Measurements from ENCODE around the gene CSHL1.
"Not testable (repeated sequence)": the region's sequence is repeated elsewhere in the genome, so short reads cannot be mapped to it uniquely, and the experiment has no call there.

The CSHL1 gene

DNA sequence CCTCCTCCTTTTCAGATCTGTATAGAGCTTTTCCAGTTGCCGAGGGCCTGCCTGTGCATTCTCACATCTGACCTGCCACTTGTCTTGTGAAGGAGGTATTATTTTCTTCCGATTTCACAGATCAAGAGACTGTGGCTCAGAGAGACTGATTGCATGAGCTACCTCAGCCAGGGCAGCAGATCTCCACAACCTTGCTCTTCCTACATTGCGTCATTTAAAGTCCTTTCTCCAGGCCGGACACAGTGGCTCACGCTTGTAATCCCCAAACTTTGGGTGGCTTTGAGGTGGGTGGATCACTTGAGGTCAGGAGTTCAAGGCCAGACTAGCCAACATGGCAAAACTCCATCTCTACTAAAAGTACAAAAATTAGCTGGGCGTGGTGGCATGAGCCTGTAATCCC is 9.0 kb upstream of the CSHL1 start:
- in situ Hi-C loops (cut with HindIII; ENCODE audit: low sequenced_read_pairs), result loop anchor here (10.0 kb wide), 1 partner anchor 95 kb away; no protein-coding TSS in a partner anchor

DNA sequence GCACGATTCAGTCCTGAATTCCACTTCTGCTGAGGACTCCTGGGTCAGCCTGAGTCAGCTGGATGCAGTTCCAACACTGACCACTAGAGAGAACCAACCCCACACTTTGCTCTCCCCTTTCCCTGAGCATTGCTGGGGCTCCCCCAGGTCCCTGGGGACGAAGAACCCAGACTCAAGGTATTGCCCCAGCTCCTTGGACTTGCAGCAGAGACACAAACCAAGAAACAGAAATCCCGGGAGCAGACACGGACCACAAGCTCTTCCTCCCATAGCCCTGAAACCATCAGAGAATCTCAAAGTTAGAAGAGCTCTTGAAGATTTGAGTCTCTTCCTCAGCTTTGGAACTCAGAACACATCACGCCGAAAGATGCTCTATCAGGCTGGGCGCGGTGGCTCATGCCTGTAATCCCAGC is 8.3 kb upstream of the CSHL1 start:
- in situ Hi-C loops (cut with HindIII; ENCODE audit: low sequenced_read_pairs), result no loop called here

DNA sequence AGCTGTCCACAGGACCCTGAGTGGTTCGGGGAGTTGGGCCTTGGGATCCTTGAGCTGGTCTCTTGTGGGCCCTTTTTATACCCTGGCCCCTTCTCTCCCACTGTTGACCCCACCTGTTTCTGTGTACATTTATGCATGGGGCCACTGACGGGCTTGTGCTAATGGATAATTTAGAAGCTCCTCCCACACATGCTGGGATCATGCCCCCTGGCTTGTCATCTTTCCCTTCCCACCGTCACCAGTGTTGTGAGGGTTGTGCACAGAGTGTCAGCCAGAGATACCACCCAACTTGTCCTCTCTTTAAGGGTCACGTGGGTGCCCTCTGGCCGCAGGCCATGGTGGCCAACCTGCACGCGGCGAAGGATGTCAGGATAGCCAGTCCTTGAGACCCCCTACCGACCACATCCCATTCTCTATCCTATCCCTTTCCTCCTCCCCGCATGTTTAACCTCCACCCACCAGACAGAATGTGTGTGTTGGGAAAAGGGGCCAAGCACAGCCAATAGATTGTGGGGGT is 7.8 kb upstream of the CSHL1 start, which contains the start of gene GH1:
TSS of gene GH1 (minus strand) at position 51 of the 517 bp plus-strand sequence. CDS start 63 bp downstream, outside the sequence.
- in situ Hi-C loops (cut with HindIII; ENCODE audit: low sequenced_read_pairs), result not testable (repeated sequence)

DNA sequence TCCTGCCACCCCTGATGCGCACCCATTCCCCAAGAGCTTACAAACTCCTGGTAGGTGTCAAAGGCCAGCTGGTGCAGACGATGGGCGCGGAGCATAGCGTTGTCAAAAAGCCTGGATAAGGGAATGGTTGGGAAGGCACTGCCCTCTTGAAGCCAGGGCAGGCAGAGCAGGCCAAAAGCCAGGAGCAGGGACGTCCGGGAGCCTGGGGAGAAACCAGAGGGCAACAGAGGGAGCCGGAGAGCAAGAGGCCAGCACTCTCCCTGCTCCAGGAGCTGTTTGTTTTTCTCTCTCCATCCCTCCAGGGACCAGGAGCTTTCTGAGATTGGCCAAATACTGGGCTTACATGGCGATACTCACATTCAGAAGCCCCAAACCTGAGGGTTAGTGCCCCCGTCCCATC is 7.2 kb upstream of the CSHL1 start:
- in situ Hi-C loops (cut with HindIII; ENCODE audit: low sequenced_read_pairs), result no loop called here

DNA sequence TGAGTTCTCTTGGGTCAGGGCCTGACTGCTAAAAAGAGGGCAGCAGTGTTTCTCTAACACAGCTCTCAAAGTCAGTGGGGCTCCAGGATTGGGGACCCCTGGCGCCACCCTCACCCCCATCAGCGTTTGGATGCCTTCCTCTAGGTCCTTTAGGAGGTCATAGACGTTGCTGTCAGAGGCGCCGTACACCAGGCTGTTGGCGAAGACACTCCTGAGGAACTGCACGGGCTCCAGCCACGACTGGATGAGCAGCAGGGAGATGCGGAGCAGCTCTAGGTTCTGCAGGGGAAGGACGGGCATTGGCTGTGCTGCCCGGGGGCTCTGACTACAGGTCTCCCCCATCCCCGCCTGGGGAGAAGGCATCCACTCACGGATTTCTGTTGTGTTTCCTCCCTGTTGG is 6.6 kb upstream of the CSHL1 start:
- in situ Hi-C loops (cut with HindIII; ENCODE audit: low sequenced_read_pairs), result no loop called here

DNA sequence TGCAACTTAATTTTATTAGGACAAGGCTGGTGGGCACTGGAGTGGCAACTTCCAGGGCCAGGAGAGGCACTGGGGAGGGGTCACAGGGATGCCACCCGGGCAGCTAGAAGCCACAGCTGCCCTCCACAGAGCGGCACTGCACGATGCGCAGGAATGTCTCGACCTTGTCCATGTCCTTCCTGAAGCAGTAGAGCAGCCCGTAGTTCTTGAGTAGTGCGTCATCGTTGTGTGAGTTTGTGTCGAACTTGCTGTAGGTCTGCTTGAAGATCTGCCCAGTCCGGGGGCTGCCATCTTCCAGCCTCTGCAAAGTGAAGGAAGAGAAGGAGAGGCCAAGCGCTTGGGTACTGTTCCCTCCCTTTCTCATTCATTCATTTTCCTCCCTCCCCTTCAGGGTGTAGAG is 6.1 kb upstream of the CSHL1 start:
- in situ Hi-C loops (cut with HindIII; ENCODE audit: low sequenced_read_pairs), result not testable (repeated sequence)

DNA sequence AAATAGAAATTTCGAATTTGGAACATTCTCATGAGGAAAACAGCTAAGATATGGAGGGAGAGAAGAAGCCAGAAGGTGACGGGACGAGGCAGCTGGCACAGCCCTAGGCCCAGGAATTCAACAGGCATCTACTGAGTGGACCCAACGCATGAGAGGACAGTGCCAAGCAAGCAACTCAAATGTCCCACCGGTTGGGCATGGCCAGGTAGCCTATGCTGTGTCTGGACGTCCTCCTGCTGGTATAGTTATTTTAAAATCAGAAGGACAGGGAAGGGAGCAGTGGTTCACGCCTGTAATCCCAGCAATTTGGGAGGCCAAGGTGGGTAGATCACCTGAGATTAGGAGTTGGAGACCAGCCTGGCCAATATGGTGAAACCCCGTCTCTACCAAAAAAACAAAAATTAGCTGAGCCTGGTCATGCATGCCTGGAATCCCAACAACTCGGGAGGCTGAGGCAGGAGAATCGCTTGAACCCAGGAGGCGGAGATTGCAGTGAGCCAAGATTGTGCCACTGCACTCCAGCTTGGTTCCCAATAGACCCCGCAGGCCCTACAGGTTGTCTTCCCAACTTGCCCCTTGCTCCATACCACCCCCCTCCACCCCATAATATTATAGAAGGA is 5.6 kb upstream of the CSHL1 start:
- in situ Hi-C loops (cut with HindIII; ENCODE audit: low sequenced_read_pairs), result no loop called here

DNA sequence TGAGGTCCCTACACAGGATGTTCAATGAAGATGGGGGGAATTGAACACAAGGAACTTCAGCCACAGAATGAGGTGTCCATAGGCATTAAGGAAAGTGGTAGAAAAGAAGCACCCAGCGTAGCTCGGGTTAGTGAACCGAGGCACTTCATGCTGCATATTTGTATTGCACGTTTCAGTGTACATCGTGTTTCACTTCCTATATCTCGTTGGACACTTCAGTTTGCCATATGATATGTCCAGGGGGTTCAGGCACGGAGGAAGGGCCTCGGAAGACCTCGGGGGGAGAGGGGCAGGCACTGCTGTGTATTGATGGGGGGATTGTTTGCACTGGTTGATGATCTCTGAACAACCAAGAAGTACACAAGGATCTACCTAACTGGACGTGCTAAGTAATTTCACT is 4.7 kb upstream of the CSHL1 start:
- in situ Hi-C loops (cut with HindIII; ENCODE audit: low sequenced_read_pairs), result not testable (repeated sequence)

DNA sequence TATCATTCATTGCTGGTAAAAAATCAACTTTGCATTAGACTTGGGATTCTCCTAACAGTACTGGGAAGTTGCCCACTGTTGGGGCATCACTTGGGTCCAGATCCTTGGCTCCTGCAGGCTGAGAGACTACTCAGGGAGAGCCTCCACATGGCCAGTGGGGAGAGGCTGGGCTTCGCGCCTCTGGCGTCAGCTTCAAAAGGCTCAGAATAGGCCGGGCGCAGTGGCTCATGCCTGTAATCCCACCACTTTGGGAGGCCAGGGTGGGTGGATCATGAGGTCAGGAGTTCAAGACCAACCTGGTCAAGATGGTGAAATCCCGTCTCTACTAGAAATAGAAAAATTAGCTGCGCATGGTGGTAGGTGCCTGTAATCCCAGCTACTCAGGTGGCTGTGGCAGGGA is 3.4 kb upstream of the CSHL1 start:
- in situ Hi-C loops (cut with HindIII; ENCODE audit: low sequenced_read_pairs), result no loop called here

DNA sequence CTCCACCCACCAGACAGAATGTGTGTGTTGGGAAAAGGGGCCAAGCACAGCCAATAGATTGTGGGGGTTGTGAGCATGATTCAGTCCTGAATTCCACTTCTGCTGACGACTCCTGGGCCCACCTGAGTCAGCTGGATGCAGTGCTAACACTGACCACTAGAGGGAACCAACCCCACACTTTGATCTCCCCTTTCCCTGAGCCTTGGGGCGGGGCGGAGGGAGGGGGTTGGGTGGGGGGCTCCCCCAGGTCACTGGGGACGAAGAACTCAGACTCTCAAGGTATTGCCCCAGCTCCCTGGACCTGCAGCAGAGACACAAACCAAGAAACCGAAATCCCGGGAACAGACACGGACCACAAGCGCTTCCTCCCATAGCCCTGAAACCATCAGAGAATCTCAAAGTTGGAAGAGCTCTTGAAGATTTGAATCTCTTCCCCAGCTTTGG is 621 bp upstream of the CSHL1 start:
- in situ Hi-C loops (cut with HindIII; ENCODE audit: low sequenced_read_pairs), result no loop called here

DNA sequence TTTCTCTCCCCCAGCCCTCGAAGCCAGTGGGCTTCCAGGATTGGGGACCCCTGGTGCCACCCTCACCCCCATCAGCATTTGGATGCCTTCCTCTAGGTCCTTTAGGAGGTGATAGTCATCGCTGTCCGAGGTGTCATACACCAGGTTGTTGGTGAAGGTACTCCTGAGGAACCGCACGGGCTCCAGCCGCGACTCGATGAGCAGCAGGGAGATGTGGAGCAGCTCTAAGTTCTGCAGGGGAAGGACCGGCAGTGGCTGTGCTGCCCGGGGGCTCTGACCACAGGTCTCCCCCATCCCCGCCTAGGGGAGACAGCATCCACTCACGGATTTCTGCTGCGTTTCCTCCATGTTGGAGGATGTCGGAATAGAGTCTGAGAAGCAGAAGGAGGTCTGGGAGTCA is 962 bp downstream of the CSHL1 start:
- in situ Hi-C loops (cut with HindIII; ENCODE audit: low sequenced_read_pairs), result no loop called here

DNA sequence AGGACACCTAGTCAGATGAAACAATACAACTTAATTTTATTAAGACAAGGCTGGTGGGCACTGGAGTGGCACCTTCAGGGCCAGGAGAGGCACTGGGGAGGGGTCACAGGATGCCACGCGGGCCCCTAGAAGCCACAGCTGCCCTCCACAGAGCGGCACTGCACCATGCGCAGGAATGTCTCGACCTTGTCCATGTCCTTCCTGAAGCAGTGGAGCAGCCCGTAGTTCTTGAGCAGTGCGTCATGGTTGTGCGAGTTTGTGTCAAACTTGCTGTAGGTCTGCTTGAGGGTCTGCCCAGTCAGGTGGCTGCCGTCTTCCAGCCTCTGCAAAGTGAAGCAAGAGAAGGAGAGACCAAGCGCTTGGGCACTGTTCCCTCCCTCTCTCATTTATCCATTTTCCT is 1.5 kb downstream of the CSHL1 start:
- in situ Hi-C loops (cut with HindIII; ENCODE audit: low sequenced_read_pairs), result not testable (repeated sequence)

DNA sequence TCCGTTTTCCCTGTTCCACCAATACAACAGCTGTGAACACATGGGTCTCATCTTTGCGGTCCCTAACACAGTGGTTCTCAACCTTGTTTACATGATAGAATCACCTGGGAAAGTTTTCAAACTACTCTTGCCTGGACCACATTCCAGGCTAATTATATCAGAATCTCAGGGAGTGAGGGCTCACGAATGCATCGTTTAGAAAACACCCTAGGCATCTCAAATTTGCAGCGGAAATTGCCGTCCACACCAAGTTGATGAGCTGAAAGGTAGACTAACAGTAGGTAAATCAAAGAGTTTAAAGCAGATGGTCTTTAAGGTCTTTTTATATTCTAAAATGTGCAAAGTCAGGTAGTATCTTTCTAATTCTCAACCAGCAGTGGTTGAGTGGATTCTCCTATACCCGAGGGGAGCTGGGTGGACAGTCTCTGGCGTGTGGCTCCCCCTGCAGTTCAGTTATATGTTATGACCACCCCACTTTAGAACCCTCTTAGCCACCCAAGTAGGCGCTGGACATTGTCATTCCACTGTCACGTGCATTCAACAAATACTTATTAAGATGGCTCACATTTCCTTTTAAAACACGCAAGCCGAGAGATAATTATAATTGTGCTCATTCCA is 3.8 kb downstream of the CSHL1 start:
- in situ Hi-C loops (cut with HindIII; ENCODE audit: low sequenced_read_pairs), result not testable (repeated sequence)

DNA sequence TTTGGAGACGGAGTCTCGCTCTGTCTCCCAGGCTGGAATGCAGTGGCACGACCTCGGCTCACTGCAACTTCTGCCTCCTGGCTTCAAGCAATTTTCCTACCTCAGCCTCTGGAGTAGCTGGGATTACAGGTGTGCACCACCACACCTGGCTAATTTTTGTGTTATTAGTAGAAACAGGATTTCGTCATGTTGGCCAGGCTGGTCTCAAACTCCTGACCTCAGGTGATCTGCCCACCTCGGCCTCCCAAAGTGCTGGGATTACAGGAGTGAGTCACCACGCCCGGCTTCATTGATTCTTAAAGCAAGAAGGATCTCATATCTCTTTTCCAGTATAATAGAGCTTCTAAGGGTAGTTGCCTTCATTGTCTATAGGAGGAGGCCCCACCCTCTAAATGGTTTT is 6.3 kb downstream of the CSHL1 start:
- in situ Hi-C loops (cut with HindIII; ENCODE audit: low sequenced_read_pairs), result not testable (repeated sequence)

DNA sequence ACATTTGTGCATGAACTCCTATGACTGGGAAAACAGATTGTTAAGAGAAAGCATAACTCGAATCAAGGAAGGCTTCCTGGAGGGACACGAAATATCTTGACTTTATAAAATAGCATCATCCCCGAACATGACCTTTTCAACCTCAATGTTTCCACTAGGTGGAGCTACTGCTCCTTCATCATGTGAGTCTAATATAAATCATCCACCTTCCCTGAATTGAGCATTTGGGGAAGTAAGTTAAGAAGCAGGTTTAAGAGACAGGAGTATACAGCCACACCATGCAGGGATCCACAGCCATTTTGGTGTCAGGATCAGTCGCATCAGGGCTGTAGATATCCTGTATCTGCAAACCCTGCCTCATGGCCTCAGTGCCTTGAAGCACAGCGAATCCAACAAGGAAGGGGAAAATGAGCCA is 7.3 kb downstream of the CSHL1 start:
- in situ Hi-C loops (cut with HindIII; ENCODE audit: low sequenced_read_pairs), result not testable (repeated sequence)

DNA sequence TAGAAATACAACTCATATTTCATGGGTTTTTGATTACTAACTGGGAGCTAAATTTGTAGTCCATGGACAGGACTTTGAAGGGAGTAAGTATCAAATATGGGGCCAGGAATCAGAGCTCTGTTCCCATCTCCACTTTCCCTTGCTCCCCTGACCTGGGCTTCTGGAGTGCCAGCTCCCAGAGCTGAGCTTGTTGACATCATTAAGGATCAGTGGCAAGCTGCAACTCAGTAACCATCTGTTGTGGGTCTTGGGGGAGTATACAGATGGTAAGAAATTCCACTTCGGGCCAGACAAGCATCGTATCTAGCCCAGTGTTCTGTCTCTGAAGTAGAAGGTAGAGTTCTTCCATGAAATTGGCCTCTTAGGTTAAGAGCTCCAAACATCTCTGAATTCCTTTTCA is 9.1 kb downstream of the CSHL1 start:
- in situ Hi-C loops (cut with HindIII; ENCODE audit: low sequenced_read_pairs), result not testable (repeated sequence)

DNA sequence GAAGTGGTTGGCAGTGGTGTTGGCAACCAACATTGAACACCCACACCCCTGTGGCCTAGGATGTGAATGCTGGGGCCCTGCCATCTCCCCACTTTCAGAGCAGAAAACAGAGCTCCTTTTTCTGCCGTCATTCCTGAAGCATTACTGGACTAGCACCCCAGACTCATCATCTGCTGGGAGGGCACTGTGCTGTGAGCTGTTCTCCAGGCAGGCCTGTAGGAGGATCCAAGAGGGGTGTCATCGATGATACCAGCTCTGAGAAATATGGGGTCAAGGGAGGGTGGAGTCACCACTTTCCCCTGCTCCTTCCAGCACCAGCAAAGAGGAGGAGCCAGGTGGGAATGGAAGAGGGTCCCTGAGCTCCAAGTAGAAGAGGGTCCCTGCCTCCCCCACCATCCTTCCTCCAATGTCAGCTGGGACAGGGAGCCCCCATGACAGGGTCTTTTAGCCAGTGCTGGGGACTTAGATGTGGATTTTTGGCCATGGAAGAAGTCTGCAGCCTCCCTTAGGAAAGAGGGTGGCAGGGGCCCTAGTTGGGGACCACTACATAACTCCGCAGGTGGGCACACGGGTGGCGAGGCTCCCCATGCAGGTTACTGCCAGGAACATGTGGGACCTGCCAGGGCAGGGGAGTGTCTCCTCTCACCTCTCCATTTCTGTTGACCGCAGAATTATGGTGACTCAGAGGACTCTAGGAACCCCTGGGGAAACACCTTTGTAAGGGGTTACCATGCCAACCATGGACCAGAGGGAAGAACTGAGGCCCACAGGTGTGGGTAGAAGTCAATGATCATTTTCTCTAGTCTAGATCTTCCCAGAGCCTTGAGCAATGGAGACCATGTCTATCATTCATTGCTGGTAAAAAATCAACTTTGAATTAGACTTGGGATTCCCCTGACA is 11.9 kb downstream of the CSHL1 start:
- in situ Hi-C loops (cut with HindIII; ENCODE audit: low sequenced_read_pairs), result not testable (repeated sequence)

DNA sequence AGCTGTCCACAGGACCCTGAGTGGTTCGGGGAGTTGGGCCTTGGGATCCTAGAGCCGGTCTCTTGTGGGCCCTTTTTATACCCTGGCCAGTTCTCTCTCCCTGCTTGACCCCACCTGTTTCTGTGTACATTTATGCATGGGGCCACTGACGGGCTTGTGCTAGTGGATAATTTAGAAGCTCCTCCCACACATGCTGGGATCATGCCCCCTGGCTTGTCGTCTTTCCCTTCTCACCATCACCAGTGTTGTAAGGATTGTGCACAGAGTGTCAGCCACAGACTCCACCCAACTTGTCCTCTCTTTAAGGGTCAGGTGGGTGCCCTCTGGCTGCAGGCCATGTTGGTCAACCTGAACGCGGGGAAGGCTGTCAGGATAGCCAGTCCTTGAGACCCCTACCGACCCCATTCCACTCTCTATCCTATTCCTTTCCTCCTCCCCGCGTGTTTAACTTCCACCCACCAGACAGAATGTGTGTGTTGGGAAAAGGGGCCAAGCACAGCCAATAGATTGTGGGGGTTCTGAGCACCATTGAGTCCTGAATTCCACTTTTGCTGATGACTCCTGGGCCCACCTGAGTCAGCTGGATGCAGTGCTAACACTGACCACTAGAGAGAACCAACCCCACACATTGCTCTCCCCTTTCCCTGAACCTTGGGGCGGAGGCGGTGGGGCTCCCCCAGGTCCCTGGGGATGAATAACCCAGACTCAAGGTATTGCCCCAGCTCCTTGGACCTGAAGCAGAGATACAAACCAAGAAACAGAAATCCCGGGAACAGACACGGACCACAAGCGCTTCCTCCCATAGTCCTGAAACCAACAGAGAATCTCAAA is 14.3 kb downstream of the CSHL1 start, which contains the start of gene CSH1:
TSS of gene CSH1 (minus strand) at position 51 of the 831 bp plus-strand sequence. CDS start 63 bp downstream, outside the sequence.
- in situ Hi-C loops (cut with HindIII; ENCODE audit: low sequenced_read_pairs), result not testable (repeated sequence)

DNA sequence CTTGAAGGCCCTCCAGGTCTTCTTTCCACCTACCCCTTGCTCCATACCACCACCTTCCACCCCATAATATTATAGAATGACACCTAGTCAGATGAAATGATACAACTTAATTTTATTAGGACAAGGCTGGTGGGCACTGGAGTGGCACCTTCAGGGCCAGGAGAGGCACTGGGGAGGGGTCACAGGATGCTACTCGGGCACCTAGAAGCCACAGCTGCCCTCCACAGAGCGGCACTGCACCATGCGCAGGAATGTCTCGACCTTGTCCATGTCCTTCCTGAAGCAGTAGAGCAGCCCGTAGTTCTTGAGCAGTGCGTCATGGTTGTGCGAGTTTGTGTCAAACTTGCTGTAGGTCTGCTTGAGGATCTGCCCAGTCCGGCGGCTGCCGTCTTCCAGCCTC is 16.2 kb downstream of the CSHL1 start:
- in situ Hi-C loops (cut with HindIII; ENCODE audit: low sequenced_read_pairs), result not testable (repeated sequence)

DNA sequence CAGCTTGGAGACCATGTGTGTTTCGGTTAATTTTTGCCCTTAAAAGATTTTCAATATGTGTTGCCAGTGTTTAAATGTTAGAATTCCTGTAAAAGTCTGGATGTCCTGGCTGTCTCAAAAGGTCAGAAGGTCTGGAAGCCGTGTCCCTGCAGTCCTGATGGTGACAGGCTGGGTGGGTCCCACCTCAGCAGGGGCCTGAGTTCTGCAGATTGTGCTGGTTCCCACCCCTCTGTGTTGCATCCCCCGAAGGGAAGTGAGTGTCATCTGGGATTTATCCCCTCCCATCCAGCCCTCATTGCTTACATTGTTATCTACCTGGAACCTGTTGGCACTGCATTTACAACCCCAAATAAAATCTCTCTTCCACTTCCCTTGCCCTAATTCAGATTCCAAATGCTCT is 17.0 kb downstream of the CSHL1 start:
- in situ Hi-C loops (cut with HindIII; ENCODE audit: low sequenced_read_pairs), result not testable (repeated sequence)

Data from DLD1 (cell line).